G401.6 (cell line): ENCODE data around the gene CYTH1.
"Not testable (repeated sequence)": the region's sequence is repeated elsewhere in the genome, so short reads cannot be mapped to it uniquely, and the experiment has no call there.

Source experiments
- FAIRE-seq: peaks from 2 replicates; lab custom pipeline; 2012; peaks lifted over from hg19 to GRCh38; lab: Jason Lieb, UNC

Gene CYTH1

GRCh38 chr17:78759203-78759968, 22.7 kb downstream of the CYTH1 start:
- FAIRE-seq, result no peak

GRCh38 chr17:78753316-78754250, 28.5 kb downstream of the CYTH1 start:
- no peak for FAIRE-seq

GRCh38 chr17:78751447-78752161, 30.5 kb downstream of the CYTH1 start:
- no peak for FAIRE-seq

GRCh38 chr17:78751000-78751399, 31.1 kb downstream of the CYTH1 start:
- not testable (repeated sequence) for FAIRE-seq

GRCh38 chr17:78748730-78749317, 33.2 kb downstream of the CYTH1 start:
- FAIRE-seq, result no peak

GRCh38 chr17:78748048-78748729, 33.9 kb downstream of the CYTH1 start:
- no peak for FAIRE-seq

GRCh38 chr17:78747488-78747887, 34.6 kb downstream of the CYTH1 start:
- no peak for FAIRE-seq

- no peak for FAIRE-seq
These were observed 35.2 kb downstream of the CYTH1 start for GRCh38 chr17:78746949-78747269.

GRCh38 chr17:78746263-78746948, 35.7 kb downstream of the CYTH1 start:
- no peak for FAIRE-seq

GRCh38 chr17:78745407-78746088, 36.5 kb downstream of the CYTH1 start:
- FAIRE-seq, result peak; percentile 80

- FAIRE-seq, result no peak
These were observed 39.2 kb downstream of the CYTH1 start for GRCh38 chr17:78742901-78743300.

GRCh38 chr17:78741644-78742284, 40.3 kb downstream of the CYTH1 start:
- FAIRE-seq, result no peak

GRCh38 chr17:78739331-78739931, 42.6 kb downstream of the CYTH1 start:
- no peak for FAIRE-seq

- FAIRE-seq, result no peak
These were observed 43.4 kb downstream of the CYTH1 start for GRCh38 chr17:78738698-78739097.

GRCh38 chr17:78738278-78738677, 43.8 kb downstream of the CYTH1 start:
- no peak for FAIRE-seq

- FAIRE-seq, result no peak
These were observed 44.7 kb downstream of the CYTH1 start for GRCh38 chr17:78737332-78737731.

- FAIRE-seq, result no peak
These were observed 45.5 kb downstream of the CYTH1 start for GRCh38 chr17:78736526-78737079.

GRCh38 chr17:78735832-78736525, 46.1 kb downstream of the CYTH1 start:
- FAIRE-seq, result no peak
